Ishikawa (cell line): Measurements from ENCODE around the gene WDR5.

ENCODE experiments used
- CEBPB ChIP-seq: IDR thresholded peaks from 2 replicates; pipeline ENCODE4 v1.6.1; 2012
- TEAD4 ChIP-seq: IDR thresholded peaks from 2 replicates; pipeline ENCODE4 v1.6.1; 2012

- TF ChIP-seq TEAD4 (no peak), CEBPB (no peak)
These were observed 51.2 kb downstream of the WDR5 start for GRCh38 chr9:134187110-134187531.
